GM23248 (cell line): ENCODE measurements around the gene OSBPL7.

Experiments used
- EZH2 ChIP-seq: fragments of 200-600 bp; sonication (generic); IDR thresholded peaks from 2 replicates; pipeline ENCODE4 v1.6.1; 2018; ENCODE audit warnings: antibody characterized with exemption, mild to moderate bottlenecking; ENCODE audit not compliant: insufficient read depth, poor library complexity, severe bottlenecking
- EZH2phosphoT487 ChIP-seq: fragments of 200-600 bp; sonication (generic); IDR thresholded peaks from 2 replicates; pipeline ENCODE4 v1.6.1; 2018; ENCODE audit warnings: antibody characterized with exemption, moderate library complexity, mild to moderate bottlenecking, low read depth; ENCODE audit not compliant: insufficient read depth

- TF ChIP-seq EZH2 (no peak), EZH2phosphoT487 (no peak)
Measured at GRCh38 chr17:47840001-47840741, 18.6 kb upstream of the OSBPL7 start.
